ENCODE results near the gene SERPINA1. TPM values are rescaled to one million over a fixed set of nuclear protein-coding genes. Genes with fewer than 3 reads are reported as not detected.

SERPINA1 gene
- total and polyA plus RNA-seq, 2 of the 13 experiments (the other 11 are each of a cell fraction or from before 2014, with no cell fraction given), result 3,266 to 11,015 TPM

DNA sequence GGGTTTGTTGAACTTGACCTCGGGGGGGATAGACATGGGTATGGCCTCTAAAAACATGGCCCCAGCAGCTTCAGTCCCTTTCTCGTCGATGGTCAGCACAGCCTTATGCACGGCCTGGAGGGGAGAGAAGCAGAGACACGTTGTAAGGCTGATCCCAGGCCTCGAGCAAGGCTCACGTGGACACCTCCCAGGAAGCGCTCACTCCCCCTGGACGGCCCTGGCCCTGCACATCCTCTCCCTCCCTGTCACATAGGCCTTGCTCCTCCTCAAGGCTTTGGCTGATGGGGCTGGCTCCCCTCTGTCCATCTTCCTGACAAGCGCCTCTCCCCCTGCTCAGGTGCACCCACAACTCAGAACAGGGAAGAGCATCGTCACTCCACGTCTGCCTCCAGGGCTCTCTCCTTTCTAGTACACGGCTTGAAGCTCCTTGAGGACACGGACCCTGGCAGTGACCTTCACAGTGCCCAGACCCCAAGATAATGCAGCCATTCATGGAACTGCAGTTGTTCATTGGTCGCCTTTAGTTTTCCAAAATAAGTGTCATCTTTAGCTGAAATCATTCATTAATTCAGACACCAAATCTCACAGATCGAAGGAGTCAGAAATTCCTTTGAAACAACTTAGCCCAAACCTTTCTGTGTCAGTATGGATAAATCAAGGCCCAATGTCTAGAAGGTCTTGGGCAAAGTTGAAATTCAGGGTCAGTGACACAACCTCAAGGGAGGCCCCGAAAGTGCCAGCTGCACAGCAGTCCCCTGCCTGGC lies 9.7 kb downstream of the SERPINA1 start:
- POLR2A ChIA-PET, result interaction anchor here (0.8 to 5.4 kb wide), 14 partner anchors 9 to 220 kb away, joined by 3 to 39 read pairs (median 3); partner anchors contain the start of genes SERPINA1 and SERPINA6
- TF ChIP-seq ZMYM2 (CRISPR knock-in tag; IDR thresholded peaks at IDR 0.05) (no peak), SSRP1 (CRISPR knock-in tag; IDR thresholded peaks at IDR 0.05) (peak; percentile 76), SP1 (IDR thresholded peaks at IDR 0.05) (no peak), SP1 (CRISPR knock-in tag; IDR thresholded peaks at IDR 0.05) (no peak), PCBP1 (IDR thresholded peaks at IDR 0.05; ENCODE audit: borderline replicate concordance, low read depth, low read length) (0 out of 2 replicates have a peak, but pooled peaks have one; percentile 47), CAMTA2 (CRISPR knock-in tag; IDR thresholded peaks at IDR 0.05; ENCODE audit: borderline replicate concordance) (no peak), SMARCC2 (IDR thresholded peaks at IDR 0.05) (no peak), NONO (IDR thresholded peaks at IDR 0.05) (no peak), NONO (CRISPR knock-in tag; conservative IDR thresholded peaks at IDR 0.05) (peak; percentile 65), ATF1 (CRISPR knock-in tag; IDR thresholded peaks at IDR 0.05) (no peak), ZNF362 (CRISPR knock-in tag; IDR thresholded peaks at IDR 0.05; ENCODE audit: borderline replicate concordance) (no peak), ESRRA (CRISPR knock-in tag; IDR thresholded peaks at IDR 0.05; ENCODE audit: low read depth) (no peak), TSC22D2 (CRISPR knock-in tag; IDR thresholded peaks at IDR 0.05; ENCODE audit: borderline replicate concordance) (no peak), RAD21 (CRISPR knock-in tag; IDR thresholded peaks at IDR 0.05) (no peak), NPAS2 (CRISPR knock-in tag; IDR thresholded peaks at IDR 0.05; ENCODE audit: borderline replicate concordance) (no peak)
- TF ChIP-seq, protein P1, sequence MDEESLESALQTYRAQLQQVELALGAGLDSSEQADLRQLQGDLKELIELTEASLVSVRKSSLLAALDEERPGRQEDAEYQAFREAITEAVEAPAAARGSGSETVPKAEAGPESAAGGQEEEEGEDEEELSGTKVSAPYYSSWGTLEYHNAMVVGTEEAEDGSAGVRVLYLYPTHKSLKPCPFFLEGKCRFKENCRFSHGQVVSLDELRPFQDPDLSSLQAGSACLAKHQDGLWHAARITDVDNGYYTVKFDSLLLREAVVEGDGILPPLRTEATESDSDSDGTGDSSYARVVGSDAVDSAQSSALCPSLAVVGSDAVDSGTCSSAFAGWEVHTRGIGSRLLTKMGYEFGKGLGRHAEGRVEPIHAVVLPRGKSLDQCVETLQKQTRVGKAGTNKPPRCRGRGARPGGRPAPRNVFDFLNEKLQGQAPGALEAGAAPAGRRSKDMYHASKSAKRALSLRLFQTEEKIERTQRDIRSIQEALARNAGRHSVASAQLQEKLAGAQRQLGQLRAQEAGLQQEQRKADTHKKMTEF (CRISPR knock-in tag; IDR thresholded peaks at IDR 0.05), result 0 out of 2 replicates have a peak, but pooled peaks have one; percentile 32
- TF ChIP-seq, protein P2, sequence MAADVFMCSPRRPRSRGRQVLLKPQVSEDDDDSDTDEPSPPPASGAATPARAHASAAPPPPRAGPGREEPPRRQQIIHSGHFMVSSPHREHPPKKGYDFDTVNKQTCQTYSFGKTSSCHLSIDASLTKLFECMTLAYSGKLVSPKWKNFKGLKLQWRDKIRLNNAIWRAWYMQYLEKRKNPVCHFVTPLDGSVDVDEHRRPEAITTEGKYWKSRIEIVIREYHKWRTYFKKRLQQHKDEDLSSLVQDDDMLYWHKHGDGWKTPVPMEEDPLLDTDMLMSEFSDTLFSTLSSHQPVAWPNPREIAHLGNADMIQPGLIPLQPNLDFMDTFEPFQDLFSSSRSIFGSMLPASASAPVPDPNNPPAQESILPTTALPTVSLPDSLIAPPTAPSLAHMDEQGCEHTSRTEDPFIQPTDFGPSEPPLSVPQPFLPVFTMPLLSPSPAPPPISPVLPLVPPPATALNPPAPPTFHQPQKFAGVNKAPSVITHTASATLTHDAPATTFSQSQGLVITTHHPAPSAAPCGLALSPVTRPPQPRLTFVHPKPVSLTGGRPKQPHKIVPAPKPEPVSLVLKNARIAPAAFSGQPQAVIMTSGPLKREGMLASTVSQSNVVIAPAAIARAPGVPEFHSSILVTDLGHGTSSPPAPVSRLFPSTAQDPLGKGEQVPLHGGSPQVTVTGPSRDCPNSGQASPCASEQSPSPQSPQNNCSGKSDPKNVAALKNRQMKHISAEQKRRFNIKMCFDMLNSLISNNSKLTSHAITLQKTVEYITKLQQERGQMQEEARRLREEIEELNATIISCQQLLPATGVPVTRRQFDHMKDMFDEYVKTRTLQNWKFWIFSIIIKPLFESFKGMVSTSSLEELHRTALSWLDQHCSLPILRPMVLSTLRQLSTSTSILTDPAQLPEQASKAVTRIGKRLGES (CRISPR knock-in tag; IDR thresholded peaks at IDR 0.05; ENCODE audit: borderline replicate concordance), result no peak

More for the DNA sequence above, 9.7 kb downstream of the SERPINA1 start:
- Histone ChIP-seq H4K20me1 (ENCODE audit: insufficient read depth, low read length) (peaks cover 70% of the 10 kb centered on the region), H3K27ac (ENCODE audit: extremely low read length, insufficient read depth, low read length) (no peak overlapping the region), H3K9ac (ENCODE audit: insufficient read depth, low read depth, low read length) (no peak overlapping the region), H3K4me3 (replicated peaks in 1 of 3; ENCODE audit: insufficient read depth in 1 of 3, low read depth in 2 of 3, low read length in 3 of 3) (no peak overlapping the region), H3K27me3 (ENCODE audit: control insufficient read depth in 1 of 2, insufficient read depth in 2 of 2, low read length in 2 of 2) (no peaks in the 10 kb centered on the region), H3K4me1 (ENCODE audit: insufficient read depth, low read length) (peaks cover 100% of the 10 kb centered on the region), H3K9me3 (ENCODE audit: low read length) (no peaks in the 10 kb centered on the region), H3K79me2 (ENCODE audit: insufficient read depth, low read length) (peaks cover 18% of the 10 kb centered on the region), H3K4me2 (ENCODE audit: low read depth, low read length) (no peak overlapping the region), H3K36me3 (replicated peaks in 1 of 2; ENCODE audit: control insufficient read depth in 1 of 2, insufficient read depth in 2 of 2, low read length in 2 of 2) (peaks cover 35 to 56% of the 10 kb centered on the region in 2 experiments), H2AFZ (ENCODE audit: low read length) (no peak overlapping the region)
- CTCF ChIA-PET (ENCODE audit: low intra/inter-chr PET ratio, low total read pairs), result interaction anchor here (1.1 kb wide), 1 partner anchor 34 kb away, joined by 4 read pairs; no protein-coding TSS in a partner anchor
- FAIRE-seq, result peak; percentile 4
- intact Hi-C loops (cut with micrococcal nuclease; ENCODE audit: unreplicated experiment) (loop anchor here (10.0 kb wide), 1 partner anchor 244 kb away; no protein-coding TSS in a partner anchor), in situ Hi-C loops (cut with HindIII; ENCODE audit: extremely low pct_ligation_motif_present, low pct_unique_long_range_greater_than_20kb) (loop anchor here (5.0 kb wide), 1 partner anchor 34 kb away; no protein-coding TSS in a partner anchor)
- ATAC-seq, result no peak
- no peak for DNase-seq (ENCODE audit: low spot score)
- no TSS peak for BruUV-seq (replicated peaks)
- 77% methylated on average over 13 of the region's 17 CpGs for WGBS (ENCODE audit: low lambda C conversion rate)
